ENCODE results near the gene PER2. TPM values are rescaled to one million over a fixed set of nuclear protein-coding genes. Genes with fewer than 3 reads are reported as not detected.

The PER2 gene
- total and polyA plus RNA-seq, 2 of the 13 experiments (the other 11 are each of a cell fraction or from before 2014, with no cell fraction given), result 5.1 to 9.4 TPM

DNA sequence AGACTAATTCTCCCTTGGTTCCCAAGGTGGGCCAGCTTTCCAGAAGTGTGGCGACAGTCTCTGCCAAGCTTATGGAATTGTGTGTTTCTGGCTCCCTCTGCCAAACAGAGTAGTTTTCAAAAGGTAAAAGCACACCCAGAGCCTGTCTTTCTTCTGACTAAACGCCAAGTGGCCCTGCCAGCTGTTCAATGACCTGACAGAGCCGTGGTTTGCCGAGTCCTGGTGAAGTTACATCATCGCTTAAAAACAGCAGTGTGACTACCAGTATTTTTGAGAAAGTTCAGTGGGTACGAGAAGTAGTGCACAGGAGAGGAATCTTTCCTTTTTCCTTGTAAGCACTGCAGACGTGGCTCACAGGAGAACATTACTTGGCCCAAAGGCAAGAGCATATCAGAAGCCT is 1.9 kb downstream of the PER2 start (continued):
- TF ChIP-seq PATZ1 (CRISPR knock-in tag; IDR thresholded peaks at IDR 0.05) (0 out of 2 replicates have a peak, but pooled peaks have one; percentile 8), ZNF563 (CRISPR knock-in tag; IDR thresholded peaks at IDR 0.05) (no peak), HDAC1 (CRISPR knock-in tag; IDR thresholded peaks at IDR 0.05) (no peak), DNMT3B (CRISPR knock-in tag; conservative IDR thresholded peaks at IDR 0.05) (no peak), GFI1 (CRISPR knock-in tag; IDR thresholded peaks at IDR 0.05; ENCODE audit: borderline replicate concordance) (no peak), REPIN1 (CRISPR knock-in tag; IDR thresholded peaks at IDR 0.05; ENCODE audit: borderline replicate concordance, low read depth) (no peak), ZNF350 (CRISPR knock-in tag; IDR thresholded peaks at IDR 0.05; ENCODE audit: borderline replicate concordance, low read depth) (no peak; the same call in 1 of the 2 replicates), AHR (CRISPR knock-in tag; IDR thresholded peaks at IDR 0.05) (no peak), ATF7 (IDR thresholded peaks at IDR 0.05) (peak; percentile 44; the same call in 1 of the 2 replicates), ATF7 (CRISPR knock-in tag; IDR thresholded peaks at IDR 0.05) (no peak), ZFY (CRISPR knock-in tag; IDR thresholded peaks at IDR 0.05) (no peak), HDAC6 (IDR thresholded peaks at IDR 0.05; ENCODE audit: low read depth, low read length) (no peak), NPAS2 (CRISPR knock-in tag; IDR thresholded peaks at IDR 0.05; ENCODE audit: borderline replicate concordance) (no peak), ZIK1 (CRISPR knock-in tag; IDR thresholded peaks at IDR 0.05; ENCODE audit: borderline replicate concordance, low read depth) (no peak), SOX6 (IDR thresholded peaks at IDR 0.05) (no peak), SOX6 (CRISPR knock-in tag; IDR thresholded peaks at IDR 0.05) (no peak), PCBP1 (IDR thresholded peaks at IDR 0.05; ENCODE audit: borderline replicate concordance, low read depth, low read length) (no peak), IRX3 (CRISPR knock-in tag; IDR thresholded peaks at IDR 0.05; ENCODE audit: borderline replicate concordance, low read depth) (no peak)
- TF ChIP-seq, protein P1, sequence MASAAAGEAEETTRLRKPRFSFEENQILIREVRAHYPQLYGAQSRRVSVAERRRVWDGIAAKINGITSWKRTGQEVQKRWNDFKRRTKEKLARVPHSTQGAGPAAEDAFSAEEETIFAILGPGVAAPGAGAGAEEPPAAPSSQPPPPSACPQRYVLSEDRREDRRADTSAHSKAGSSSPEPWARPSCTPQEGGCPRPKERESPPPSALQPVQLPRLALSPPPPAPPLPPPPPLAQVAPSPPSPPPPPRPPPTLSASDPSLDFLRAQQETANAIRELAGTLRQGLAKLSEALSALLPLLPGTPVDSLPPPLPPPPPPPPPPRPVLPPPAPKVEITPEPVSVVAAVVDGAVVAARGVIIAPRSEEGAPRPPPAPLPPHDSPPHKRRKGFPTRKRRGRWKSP (CRISPR knock-in tag; IDR thresholded peaks at IDR 0.05), result no peak
- TF ChIP-seq, protein P2, sequence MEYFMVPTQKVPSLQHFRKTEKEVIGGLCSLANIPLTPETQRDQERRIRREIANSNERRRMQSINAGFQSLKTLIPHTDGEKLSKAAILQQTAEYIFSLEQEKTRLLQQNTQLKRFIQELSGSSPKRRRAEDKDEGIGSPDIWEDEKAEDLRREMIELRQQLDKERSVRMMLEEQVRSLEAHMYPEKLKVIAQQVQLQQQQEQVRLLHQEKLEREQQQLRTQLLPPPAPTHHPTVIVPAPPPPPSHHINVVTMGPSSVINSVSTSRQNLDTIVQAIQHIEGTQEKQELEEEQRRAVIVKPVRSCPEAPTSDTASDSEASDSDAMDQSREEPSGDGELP (IDR thresholded peaks at IDR 0.05; ENCODE audit: borderline replicate concordance, low read depth), result peak; percentile 85; the same call in 1 of the 2 replicates
- TF ChIP-seq, protein P3, sequence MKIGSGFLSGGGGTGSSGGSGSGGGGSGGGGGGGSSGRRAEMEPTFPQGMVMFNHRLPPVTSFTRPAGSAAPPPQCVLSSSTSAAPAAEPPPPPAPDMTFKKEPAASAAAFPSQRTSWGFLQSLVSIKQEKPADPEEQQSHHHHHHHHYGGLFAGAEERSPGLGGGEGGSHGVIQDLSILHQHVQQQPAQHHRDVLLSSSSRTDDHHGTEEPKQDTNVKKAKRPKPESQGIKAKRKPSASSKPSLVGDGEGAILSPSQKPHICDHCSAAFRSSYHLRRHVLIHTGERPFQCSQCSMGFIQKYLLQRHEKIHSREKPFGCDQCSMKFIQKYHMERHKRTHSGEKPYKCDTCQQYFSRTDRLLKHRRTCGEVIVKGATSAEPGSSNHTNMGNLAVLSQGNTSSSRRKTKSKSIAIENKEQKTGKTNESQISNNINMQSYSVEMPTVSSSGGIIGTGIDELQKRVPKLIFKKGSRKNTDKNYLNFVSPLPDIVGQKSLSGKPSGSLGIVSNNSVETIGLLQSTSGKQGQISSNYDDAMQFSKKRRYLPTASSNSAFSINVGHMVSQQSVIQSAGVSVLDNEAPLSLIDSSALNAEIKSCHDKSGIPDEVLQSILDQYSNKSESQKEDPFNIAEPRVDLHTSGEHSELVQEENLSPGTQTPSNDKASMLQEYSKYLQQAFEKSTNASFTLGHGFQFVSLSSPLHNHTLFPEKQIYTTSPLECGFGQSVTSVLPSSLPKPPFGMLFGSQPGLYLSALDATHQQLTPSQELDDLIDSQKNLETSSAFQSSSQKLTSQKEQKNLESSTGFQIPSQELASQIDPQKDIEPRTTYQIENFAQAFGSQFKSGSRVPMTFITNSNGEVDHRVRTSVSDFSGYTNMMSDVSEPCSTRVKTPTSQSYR (CRISPR knock-in tag; IDR thresholded peaks at IDR 0.05; ENCODE audit: borderline replicate concordance), result no peak
- TF ChIP-seq, protein P4, sequence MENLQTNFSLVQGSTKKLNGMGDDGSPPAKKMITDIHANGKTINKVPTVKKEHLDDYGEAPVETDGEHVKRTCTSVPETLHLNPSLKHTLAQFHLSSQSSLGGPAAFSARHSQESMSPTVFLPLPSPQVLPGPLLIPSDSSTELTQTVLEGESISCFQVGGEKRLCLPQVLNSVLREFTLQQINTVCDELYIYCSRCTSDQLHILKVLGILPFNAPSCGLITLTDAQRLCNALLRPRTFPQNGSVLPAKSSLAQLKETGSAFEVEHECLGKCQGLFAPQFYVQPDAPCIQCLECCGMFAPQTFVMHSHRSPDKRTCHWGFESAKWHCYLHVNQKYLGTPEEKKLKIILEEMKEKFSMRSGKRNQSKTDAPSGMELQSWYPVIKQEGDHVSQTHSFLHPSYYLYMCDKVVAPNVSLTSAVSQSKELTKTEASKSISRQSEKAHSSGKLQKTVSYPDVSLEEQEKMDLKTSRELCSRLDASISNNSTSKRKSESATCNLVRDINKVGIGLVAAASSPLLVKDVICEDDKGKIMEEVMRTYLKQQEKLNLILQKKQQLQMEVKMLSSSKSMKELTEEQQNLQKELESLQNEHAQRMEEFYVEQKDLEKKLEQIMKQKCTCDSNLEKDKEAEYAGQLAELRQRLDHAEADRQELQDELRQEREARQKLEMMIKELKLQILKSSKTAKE (CRISPR knock-in tag; IDR thresholded peaks at IDR 0.05; ENCODE audit: borderline replicate concordance), result no peak
